Measurements from ENCODE around the gene EXOC3. TPM values are rescaled to one million over a fixed set of nuclear protein-coding genes. Genes with fewer than 3 reads are reported as not detected.

EXOC3 gene
- total and polyA plus RNA-seq, 10 of the 15 experiments (the other 5 are each of a cell fraction or from before 2014, with no cell fraction given), result 1.6 to 53.0 (median 27.9) TPM

- peaks cover 23% of the 10 kb centered on the region for H3K79me2 ChIP-seq (ENCODE audit: control insufficient read depth, insufficient read depth, low read length)
- H3K4me2 ChIP-seq (ENCODE audit: control insufficient read depth, insufficient read depth), result no peak overlapping the region
- peaks cover 12% of the 10 kb centered on the region; the same call in 2 of the 3 replicates for H3K9me3 ChIP-seq (replicated peaks; ENCODE audit: control insufficient read depth, insufficient read depth, low read length)
- ATAC-seq (no peak), FAIRE-seq (no peak), DNase-seq (ENCODE audit: low read depth, low spot score) (no peak)
- H3K27me3 ChIP-seq (replicated peaks in 1 of 2; ENCODE audit: control insufficient read depth in 2 of 2, insufficient read depth in 2 of 2, low read length in 1 of 2), result no peaks in the 10 kb centered on the region
- no peak overlapping the region for H3K9ac ChIP-seq (ENCODE audit: control insufficient read depth, insufficient read depth, low read length)
- TF ChIP-seq, protein P1, sequence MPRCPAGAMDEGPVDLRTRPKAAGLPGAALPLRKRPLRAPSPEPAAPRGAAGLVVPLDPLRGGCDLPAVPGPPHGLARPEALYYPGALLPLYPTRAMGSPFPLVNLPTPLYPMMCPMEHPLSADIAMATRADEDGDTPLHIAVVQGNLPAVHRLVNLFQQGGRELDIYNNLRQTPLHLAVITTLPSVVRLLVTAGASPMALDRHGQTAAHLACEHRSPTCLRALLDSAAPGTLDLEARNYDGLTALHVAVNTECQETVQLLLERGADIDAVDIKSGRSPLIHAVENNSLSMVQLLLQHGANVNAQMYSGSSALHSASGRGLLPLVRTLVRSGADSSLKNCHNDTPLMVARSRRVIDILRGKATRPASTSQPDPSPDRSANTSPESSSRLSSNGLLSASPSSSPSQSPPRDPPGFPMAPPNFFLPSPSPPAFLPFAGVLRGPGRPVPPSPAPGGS (IDR thresholded peaks at IDR 0.05; ENCODE audit: borderline replicate concordance, insufficient read depth, low read depth, low read length, poor library complexity, severe bottlenecking), result peak; percentile 94
- TF ChIP-seq TCF3 (IDR thresholded peaks at IDR 0.05; ENCODE audit: borderline replicate concordance, insufficient read depth, low read depth, low read length) (0 out of 2 replicates have a peak, but pooled peaks have one; percentile 52), POLR2A (IDR thresholded peaks at IDR 0.05; ENCODE audit: low read depth, low read length) (0 out of 2 replicates have a peak, but pooled peaks have one; percentile 23), E4F1 (IDR thresholded peaks at IDR 0.05; ENCODE audit: borderline replicate concordance, partially characterized antibody) (no peak)
- H4K20me1 ChIP-seq (ENCODE audit: control insufficient read depth, insufficient read depth), result no peaks in the 10 kb centered on the region
- no peak overlapping the region for H3K4me3 ChIP-seq
- intact Hi-C loops (cut with micrococcal nuclease; ENCODE audit: unreplicated experiment) (no loop called here), in situ Hi-C loops (cut with MboI) (no loop called here)
- H3K27ac ChIP-seq (ENCODE audit: control insufficient read depth, insufficient read depth), result no peak overlapping the region
- no TSS peak for BruUV-seq (replicated peaks)
- 91% methylated on average over 11 of the region's 11 CpGs for WGBS (ENCODE audit: insufficient coverage, insufficient replicate concordance, low lambda C conversion rate, missing lambda C conversion rate)
- POLR2A ChIA-PET, result no interaction called here
- H2AFZ ChIP-seq (ENCODE audit: control insufficient read depth, low read depth, low read length), result no peak overlapping the region
- RAD21 ChIA-PET (ENCODE audit: unreplicated experiment), result no interaction called here
- peaks cover 29 to 34% of the 10 kb centered on the region in 2 experiments; a peak in 3 of 4 replicates for H3K36me3 ChIP-seq (ENCODE audit: control insufficient read depth in 2 of 2, insufficient read depth in 2 of 2, low read length in 1 of 2)
- H3K4me1 ChIP-seq (ENCODE audit: control insufficient read depth, insufficient read depth, low read length), result peaks cover 7% of the 10 kb centered on the region
- CTCF ChIA-PET, result interaction anchor here (0.8 to 1.3 kb wide), 2 partner anchors 8 to 61 kb away, joined by 3 to 7 read pairs; no protein-coding TSS in a partner anchor
- SMC1A ChIA-PET (ENCODE audit: uncharacterized antibody, unreplicated experiment), result interaction anchor here (1.0 kb wide), 1 partner anchor 8 kb away, joined by 4 read pairs; no protein-coding TSS in a partner anchor
Observed at GRCh38 chr5:454936-455335, 12.0 kb downstream of the EXOC3 start.
